K562 (cell line): ENCODE data around the gene NPAS3. TPM values are rescaled to one million over a fixed set of nuclear protein-coding genes. Genes with fewer than 3 reads are reported as not detected.

Source experiments
- ARID1B ChIP-seq: fragments of 450-650 bp; IDR thresholded peaks from 2 replicates; pipeline ENCODE4 v1.6.1; 2016; ENCODE audit warnings: antibody characterized with exemption, mild to moderate bottlenecking, inconsistent platforms
- ATF1 ChIP-seq, 2 experiments: fragments of 450-650 bp in 1 of 2; IDR thresholded peaks; 2 replicates each; pipeline ENCODE4 v1.6.1; 2016; ENCODE audit warnings: missing compliant biosample characterization in 1 of 2, missing genetic modification characterization in 1 of 2
- CBX5 ChIP-seq: IDR thresholded peaks from 2 replicates; pipeline ENCODE4 v1.6.1; 2014; ENCODE audit warnings: low read depth, borderline replicate concordance
- CTCF ChIP-seq, 3 experiments: IDR thresholded peaks in 2 of 3; conservative IDR thresholded peaks in 1 of 3; 2 replicates each; pipeline ENCODE4 v1.5.1; 2011 to 2012; ENCODE audit warnings: low read length in 3 of 3, mild to moderate bottlenecking in 3 of 3, control low read depth in 2 of 3, improper control_type of control experiment in 1 of 3, inconsistent platforms in 1 of 3, low read depth in 1 of 3, mixed read lengths in 1 of 3, moderate library complexity in 1 of 3; ENCODE audit not compliant: insufficient read depth in 2 of 3
- CXXC5 ChIP-seq: fragments of 250-450 bp; sonication (Bioruptor Pico); IDR thresholded peaks from 2 replicates; pipeline ENCODE4 v1.8.0; 2022; ENCODE audit warnings: inconsistent platforms, mild to moderate bottlenecking, moderate library complexity
- JUND ChIP-seq, 2 experiments: IDR thresholded peaks; 2 replicates in 1 of 2; 3 replicates in 1 of 2; pipeline ENCODE4 v1.6.1; 2011; ENCODE audit warnings: borderline replicate concordance in 2 of 2, low read depth in 2 of 2, low read length in 2 of 2, improper control_type of control experiment in 1 of 2, missing biosample characterization in 1 of 2, missing genetic modification characterization in 1 of 2, missing genetic modification reagents in 1 of 2
- KLF16 ChIP-seq: IDR thresholded peaks from 2 replicates; pipeline ENCODE4 v1.6.1; 2016; ENCODE audit warnings: antibody characterized with exemption
- LEF1 ChIP-seq: fragments of 450-650 bp; IDR thresholded peaks from 2 replicates; pipeline ENCODE4 v1.6.1; 2016; ENCODE audit warnings: mild to moderate bottlenecking
- MCM3 ChIP-seq: fragments of 450-650 bp; IDR thresholded peaks from 2 replicates; pipeline ENCODE4 v1.6.1; 2016
- MED1 ChIP-seq: sonication (generic); formaldehyde crosslinking; IDR thresholded peaks from 2 replicates; pipeline ENCODE4 v1.8.1; 2023; ENCODE audit warnings: missing genetic modification reagents, borderline replicate concordance
- MEIS2 ChIP-seq: fragments of 450-650 bp; IDR thresholded peaks from 2 replicates; pipeline ENCODE4 v1.6.1; 2014; ENCODE audit warnings: mild to moderate bottlenecking; ENCODE audit not compliant: partially characterized antibody
- NCOR1 ChIP-seq: fragments of 450-650 bp; IDR thresholded peaks from 2 replicates; pipeline ENCODE4 v1.6.1; 2016; ENCODE audit warnings: mild to moderate bottlenecking, moderate library complexity
- POLR2AphosphoS5 ChIP-seq: IDR thresholded peaks from 2 replicates; pipeline ENCODE4 v1.6.1; 2011; ENCODE audit warnings: mild to moderate bottlenecking, low read depth, low read length, moderate library complexity; ENCODE audit not compliant: control insufficient read depth, insufficient read depth
- SMAD3 ChIP-seq: fragments of 450-650 bp; formaldehyde crosslinking; conservative IDR thresholded peaks from 2 replicates; pipeline ENCODE4 v1.4.0; 2020; ENCODE audit warnings: mild to moderate bottlenecking
- SMARCA5 ChIP-seq: fragments of 450-650 bp; IDR thresholded peaks from 2 replicates; pipeline ENCODE4 v1.6.1; 2016
- SMARCE1 ChIP-seq: fragments of 450-650 bp; IDR thresholded peaks from 2 replicates; pipeline ENCODE4 v1.7.1; 2016; ENCODE audit warnings: mild to moderate bottlenecking
- STAT5A ChIP-seq: IDR thresholded peaks from 2 replicates; pipeline ENCODE4 v1.6.1; 2012; ENCODE audit warnings: low read length, inconsistent platforms, borderline replicate concordance
- TCF3 ChIP-seq: sonication (generic); formaldehyde crosslinking; IDR thresholded peaks from 2 replicates; pipeline ENCODE4 v1.4.0; 2020; ENCODE audit warnings: mild to moderate bottlenecking, missing genetic modification reagents
- ZNF717 ChIP-seq: fragments of 250-450 bp; sonication (Bioruptor Pico); IDR thresholded peaks from 2 replicates; pipeline ENCODE4 v1.5.0; 2021
- polyA plus RNA-seq, 8 experiments: library from polyadenylated mRNA; depleted of rRNA in 4 of 8; stranded (reverse) in 5 of 8; unstranded in 3 of 8; fragments of >200 nt; fragmentation: Nextera tagmentation in 2 of 8; fragmentation: Illumina TruSeq in 1 of 8; extraction: Ambion mirVana in 2 of 8; extraction: Trizol in 1 of 8; gene quantifications; 2 replicates each; pipeline versions ENCODE4 v1.2.1 to v1.2.3, GENCODE V29; 2011 to 2014; ENCODE audit warnings: inconsistent platforms in 1 of 8, missing spikeins in 1 of 8
- total RNA-seq, 7 experiments: library from RNA; depleted of rRNA in 6 of 7; stranded (reverse); fragments of >200 nt in 6 of 7; fragmentation: Illumina TruSeq in 2 of 7; extraction: Trizol in 2 of 7; gene quantifications; 2 replicates each; pipeline versions ENCODE4 v1.2.1 to v1.2.3, GENCODE V29; 2011 to 2021; ENCODE audit warnings: low replicate concordance in 1 of 7
- TF ChIP-seq, protein P1 (sequence below): fragments of 250-450 bp; sonication (Bioruptor Pico); IDR thresholded peaks from 2 replicates; pipeline ENCODE4 v1.5.0; 2021; ENCODE audit warnings: mild to moderate bottlenecking, borderline replicate concordance
- TF ChIP-seq, protein P2 (sequence below): sonication (generic); formaldehyde crosslinking; IDR thresholded peaks from 2 replicates; pipeline ENCODE4 v1.8.1; 2023; ENCODE audit warnings: missing genetic modification reagents, mild to moderate bottlenecking, borderline replicate concordance

The NPAS3 gene
- total and polyA plus RNA-seq, 9 of the 15 experiments (the other 6 are each of a cell fraction or from before 2014, with no cell fraction given) = 0.04 TPM; not detected in 8

DNA sequence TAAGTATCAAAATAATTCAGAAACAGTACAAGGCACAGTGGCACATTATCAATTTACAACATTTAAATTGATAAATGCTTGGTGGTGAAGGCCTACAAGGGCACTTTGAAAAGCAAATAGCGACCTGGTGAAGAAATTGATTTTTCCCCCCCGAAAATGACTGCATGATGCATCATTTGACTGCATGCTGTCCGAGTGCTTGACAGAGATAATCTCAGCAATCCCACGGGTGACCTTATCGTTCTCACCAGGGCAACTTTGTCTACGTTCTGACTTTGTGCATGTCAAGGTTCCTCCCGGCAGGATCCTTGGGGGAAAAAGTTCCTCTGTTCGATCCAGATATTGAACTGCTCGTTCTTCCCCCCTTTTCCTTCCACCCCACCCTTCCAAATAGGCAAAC is 627.4 kb downstream of the NPAS3 start (continued):
- TF ChIP-seq CTCF (IDR thresholded peaks at IDR 0.05 in 2 of 3, conservative IDR thresholded peaks at IDR 0.05 in 1 of 3; ENCODE audit: insufficient read depth in 2 of 3, low read depth in 1 of 3, low read length in 3 of 3) (no peak), LEF1 (no peak), MED1 (CRISPR knock-in tag) (no peak), SMAD3 (CRISPR knock-in tag) (no peak), SMARCA5 (no peak), STAT5A (peak; percentile 59; the same call in 1 of the 2 replicates), NCOR1 (peak; percentile 69), MCM3 (no peak), JUND (IDR thresholded peaks at IDR 0.05; ENCODE audit: borderline replicate concordance, low read depth, low read length) (0 out of 2 replicates have a peak, but pooled peaks have one; percentile 48), JUND (tag; IDR thresholded peaks at IDR 0.05; ENCODE audit: borderline replicate concordance, low read depth, low read length) (no peak; the same call in 2 of the 3 replicates), KLF16 (peak; percentile 46; the same call in 1 of the 2 replicates), CXXC5 (CRISPR knock-in tag) (0 out of 2 replicates have a peak, but pooled peaks have one; percentile 24), TCF3 (CRISPR knock-in tag) (peak; percentile 80), SMARCE1 (peak; percentile 90), ZNF717 (CRISPR knock-in tag) (no peak), CBX5 (no peak), ARID1B (peak; percentile 91), ATF1 (CRISPR knock-in tag; IDR thresholded peaks at IDR 0.05) (no peak), ATF1 (tag; IDR thresholded peaks at IDR 0.05) (peak; percentile 12; the same call in 1 of the 2 replicates), POLR2AphosphoS5 (peak; percentile 66; the same call in 1 of the 2 replicates), MEIS2 (peak; percentile 48)
- TF ChIP-seq, protein P1, sequence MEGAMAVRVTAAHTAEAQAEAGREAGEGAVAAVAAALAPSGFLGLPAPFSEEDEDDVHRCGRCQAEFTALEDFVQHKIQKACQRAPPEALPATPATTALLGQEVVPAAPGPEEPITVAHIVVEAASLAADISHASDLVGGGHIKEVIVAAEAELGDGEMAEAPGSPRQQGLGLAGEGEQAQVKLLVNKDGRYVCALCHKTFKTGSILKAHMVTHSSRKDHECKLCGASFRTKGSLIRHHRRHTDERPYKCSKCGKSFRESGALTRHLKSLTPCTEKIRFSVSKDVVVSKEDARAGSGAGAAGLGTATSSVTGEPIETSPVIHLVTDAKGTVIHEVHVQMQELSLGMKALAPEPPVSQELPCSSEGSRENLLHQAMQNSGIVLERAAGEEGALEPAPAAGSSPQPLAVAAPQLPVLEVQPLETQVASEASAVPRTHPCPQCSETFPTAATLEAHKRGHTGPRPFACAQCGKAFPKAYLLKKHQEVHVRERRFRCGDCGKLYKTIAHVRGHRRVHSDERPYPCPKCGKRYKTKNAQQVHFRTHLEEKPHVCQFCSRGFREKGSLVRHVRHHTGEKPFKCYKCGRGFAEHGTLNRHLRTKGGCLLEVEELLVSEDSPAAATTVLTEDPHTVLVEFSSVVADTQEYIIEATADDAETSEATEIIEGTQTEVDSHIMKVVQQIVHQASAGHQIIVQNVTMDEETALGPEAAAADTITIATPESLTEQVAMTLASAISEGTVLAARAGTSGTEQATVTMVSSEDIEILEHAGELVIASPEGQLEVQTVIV (CRISPR knock-in tag) = no peak
- TF ChIP-seq, protein P2, sequence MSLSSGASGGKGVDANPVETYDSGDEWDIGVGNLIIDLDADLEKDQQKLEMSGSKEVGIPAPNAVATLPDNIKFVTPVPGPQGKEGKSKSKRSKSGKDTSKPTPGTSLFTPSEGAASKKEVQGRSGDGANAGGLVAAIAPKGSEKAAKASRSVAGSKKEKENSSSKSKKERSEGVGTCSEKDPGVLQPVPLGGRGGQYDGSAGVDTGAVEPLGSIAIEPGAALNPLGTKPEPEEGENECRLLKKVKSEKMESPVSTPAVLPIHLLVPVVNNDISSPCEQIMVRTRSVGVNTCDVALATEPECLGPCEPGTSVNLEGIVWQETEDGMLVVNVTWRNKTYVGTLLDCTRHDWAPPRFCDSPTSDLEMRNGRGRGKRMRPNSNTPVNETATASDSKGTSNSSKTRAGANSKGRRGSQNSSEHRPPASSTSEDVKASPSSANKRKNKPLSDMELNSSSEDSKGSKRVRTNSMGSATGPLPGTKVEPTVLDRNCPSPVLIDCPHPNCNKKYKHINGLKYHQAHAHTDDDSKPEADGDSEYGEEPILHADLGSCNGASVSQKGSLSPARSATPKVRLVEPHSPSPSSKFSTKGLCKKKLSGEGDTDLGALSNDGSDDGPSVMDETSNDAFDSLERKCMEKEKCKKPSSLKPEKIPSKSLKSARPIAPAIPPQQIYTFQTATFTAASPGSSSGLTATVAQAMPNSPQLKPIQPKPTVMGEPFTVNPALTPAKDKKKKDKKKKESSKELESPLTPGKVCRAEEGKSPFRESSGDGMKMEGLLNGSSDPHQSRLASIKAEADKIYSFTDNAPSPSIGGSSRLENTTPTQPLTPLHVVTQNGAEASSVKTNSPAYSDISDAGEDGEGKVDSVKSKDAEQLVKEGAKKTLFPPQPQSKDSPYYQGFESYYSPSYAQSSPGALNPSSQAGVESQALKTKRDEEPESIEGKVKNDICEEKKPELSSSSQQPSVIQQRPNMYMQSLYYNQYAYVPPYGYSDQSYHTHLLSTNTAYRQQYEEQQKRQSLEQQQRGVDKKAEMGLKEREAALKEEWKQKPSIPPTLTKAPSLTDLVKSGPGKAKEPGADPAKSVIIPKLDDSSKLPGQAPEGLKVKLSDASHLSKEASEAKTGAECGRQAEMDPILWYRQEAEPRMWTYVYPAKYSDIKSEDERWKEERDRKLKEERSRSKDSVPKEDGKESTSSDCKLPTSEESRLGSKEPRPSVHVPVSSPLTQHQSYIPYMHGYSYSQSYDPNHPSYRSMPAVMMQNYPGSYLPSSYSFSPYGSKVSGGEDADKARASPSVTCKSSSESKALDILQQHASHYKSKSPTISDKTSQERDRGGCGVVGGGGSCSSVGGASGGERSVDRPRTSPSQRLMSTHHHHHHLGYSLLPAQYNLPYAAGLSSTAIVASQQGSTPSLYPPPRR (CRISPR knock-in tag) = no peak
